ENCODE results near the gene DCUN1D1. TPM values are rescaled to one million over a fixed set of nuclear protein-coding genes. Genes with fewer than 3 reads are reported as not detected.

DCUN1D1 gene
- polyA plus RNA-seq, 3 donors = 6.1 to 37.6 (median 26.9) TPM

DNA sequence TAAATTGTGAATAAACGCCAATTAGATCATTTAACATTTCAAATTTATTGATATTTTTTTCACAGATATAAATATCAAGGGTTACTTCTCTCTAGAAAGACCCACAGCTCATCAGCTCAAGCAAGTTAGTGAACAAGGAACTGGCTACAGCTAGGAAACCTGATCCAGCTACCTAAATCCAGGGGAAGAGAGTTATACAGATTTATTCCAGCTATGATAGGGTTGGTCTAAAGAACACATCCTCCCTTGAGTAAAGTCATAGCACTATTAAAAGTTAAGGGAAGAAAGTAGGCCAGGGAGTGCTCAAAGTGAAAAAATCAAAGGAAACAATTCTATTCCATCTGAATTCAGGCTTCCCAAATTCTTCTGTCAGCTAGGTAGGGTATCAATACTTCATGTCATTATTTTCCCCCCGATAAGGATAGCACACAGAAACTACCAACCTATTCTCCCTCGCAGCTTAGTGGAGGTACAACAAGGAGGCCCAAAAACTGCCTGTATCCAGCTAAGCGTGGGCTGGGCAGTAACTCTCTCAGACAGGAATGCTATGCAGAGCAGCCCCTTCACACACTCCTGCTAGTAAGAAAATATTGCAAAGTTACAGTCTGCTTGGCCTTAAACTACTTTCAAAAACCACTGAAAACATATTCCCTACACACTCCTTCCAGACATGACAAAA, 44.0 kb downstream of the DCUN1D1 start:
- Histone ChIP-seq H4K20me1 (ENCODE audit: insufficient read depth, low read length) (no peaks in the 10 kb centered on the region), H3K4me2 (replicated peaks; ENCODE audit: extremely low read depth, low read length, poor library complexity, severe bottlenecking) (no peak overlapping the region), H3K27me3 (ENCODE audit: control insufficient read depth in 2 of 2, insufficient read depth in 2 of 2, low read length in 2 of 2) (no peaks in the 10 kb centered on the region), H3K4me3 (replicated peaks in 1 of 3; ENCODE audit: low read depth in 2 of 3, low read length in 3 of 3) (no peak overlapping the region), H3K4me1 (ENCODE audit: control insufficient read depth in 1 of 2, insufficient read depth in 2 of 2, low read length in 2 of 2) (peaks cover 0 to 7% of the 10 kb centered on the region in 2 donors), H2AFZ (ENCODE audit: insufficient read depth, low read depth, low read length, poor library complexity, severe bottlenecking) (no peak overlapping the region), H3K36me3 (replicated peaks in 1 of 2; ENCODE audit: control insufficient read depth in 1 of 2, insufficient read depth in 2 of 2, low read length in 2 of 2) (peaks cover 0 to 22% of the 10 kb centered on the region in 2 donors), H3K9ac (ENCODE audit: insufficient read depth, low read length, poor library complexity, severe bottlenecking) (no peak overlapping the region), H3K27ac (ENCODE audit: low read depth in 1 of 2, low read length in 2 of 2) (no peak overlapping the region), H3K79me2 (ENCODE audit: insufficient read depth, low read length) (no peaks in the 10 kb centered on the region), H3K9me3 (replicated peaks in 1 of 2; ENCODE audit: control insufficient read depth in 1 of 2, insufficient read depth in 1 of 2, low read length in 2 of 2) (peaks cover 7 to 14% of the 10 kb centered on the region in 2 donors)
- no peak overlapping the region for H3K4me3 Mint-ChIP-seq
- intact Hi-C loops (cut with micrococcal nuclease) = no loop called here
- no peaks in the 10 kb centered on the region for H3K27me3 Mint-ChIP-seq (ENCODE audit: low read depth in 3 of 3)
- TF ChIP-seq, protein P1, sequence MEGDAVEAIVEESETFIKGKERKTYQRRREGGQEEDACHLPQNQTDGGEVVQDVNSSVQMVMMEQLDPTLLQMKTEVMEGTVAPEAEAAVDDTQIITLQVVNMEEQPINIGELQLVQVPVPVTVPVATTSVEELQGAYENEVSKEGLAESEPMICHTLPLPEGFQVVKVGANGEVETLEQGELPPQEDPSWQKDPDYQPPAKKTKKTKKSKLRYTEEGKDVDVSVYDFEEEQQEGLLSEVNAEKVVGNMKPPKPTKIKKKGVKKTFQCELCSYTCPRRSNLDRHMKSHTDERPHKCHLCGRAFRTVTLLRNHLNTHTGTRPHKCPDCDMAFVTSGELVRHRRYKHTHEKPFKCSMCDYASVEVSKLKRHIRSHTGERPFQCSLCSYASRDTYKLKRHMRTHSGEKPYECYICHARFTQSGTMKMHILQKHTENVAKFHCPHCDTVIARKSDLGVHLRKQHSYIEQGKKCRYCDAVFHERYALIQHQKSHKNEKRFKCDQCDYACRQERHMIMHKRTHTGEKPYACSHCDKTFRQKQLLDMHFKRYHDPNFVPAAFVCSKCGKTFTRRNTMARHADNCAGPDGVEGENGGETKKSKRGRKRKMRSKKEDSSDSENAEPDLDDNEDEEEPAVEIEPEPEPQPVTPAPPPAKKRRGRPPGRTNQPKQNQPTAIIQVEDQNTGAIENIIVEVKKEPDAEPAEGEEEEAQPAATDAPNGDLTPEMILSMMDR (IDR thresholded peaks at IDR 0.05) = no peak
- H3K36me3 Mint-ChIP-seq = peaks cover 15 to 17% of the 10 kb centered on the region in 2 donors
- peaks cover 3 to 21% (median 15%) of the 10 kb centered on the region in 7 donors for H3K9me3 Mint-ChIP-seq
- no CpG with 5 or more reads among the region's 4 CpGs for WGBS (ENCODE audit: insufficient coverage)
- peaks cover 13% of the 10 kb centered on the region for H3K4me1 Mint-ChIP-seq
- no peak overlapping the region for H3K27ac Mint-ChIP-seq
- no peak for DNase-seq

DNA sequence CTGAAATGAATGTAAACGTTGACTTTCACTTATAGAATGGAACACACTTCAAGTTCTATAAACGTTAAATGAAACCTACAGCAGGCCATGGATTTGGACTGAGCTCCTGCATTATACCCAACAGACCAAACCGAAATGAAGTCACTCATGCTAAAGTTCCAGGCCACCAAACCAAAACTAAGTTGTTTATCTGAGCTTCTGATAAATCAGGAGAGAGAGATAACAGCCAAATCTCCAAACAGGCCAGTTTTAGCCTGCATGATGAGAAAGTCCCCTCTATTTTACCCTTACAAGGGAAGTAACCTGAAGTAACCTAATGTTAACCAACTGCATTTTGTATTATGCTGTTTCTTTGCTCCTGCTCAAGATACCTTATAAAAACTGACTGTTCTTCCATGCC, 44.5 kb downstream of the DCUN1D1 start:
- no peak overlapping the region for H3K4me3 Mint-ChIP-seq
- H3K27me3 Mint-ChIP-seq (ENCODE audit: low read depth in 3 of 3) = no peaks in the 10 kb centered on the region
- H3K4me1 Mint-ChIP-seq = peaks cover 13% of the 10 kb centered on the region
- Histone ChIP-seq H4K20me1 (ENCODE audit: insufficient read depth, low read length) (no peaks in the 10 kb centered on the region), H3K9me3 (replicated peaks in 1 of 2; ENCODE audit: control insufficient read depth in 1 of 2, insufficient read depth in 1 of 2, low read length in 2 of 2) (peaks cover 7 to 14% of the 10 kb centered on the region in 2 donors), H3K27ac (ENCODE audit: low read depth in 1 of 2, low read length in 2 of 2) (no peak overlapping the region), H3K36me3 (replicated peaks in 1 of 2; ENCODE audit: control insufficient read depth in 1 of 2, insufficient read depth in 2 of 2, low read length in 2 of 2) (peaks cover 0 to 21% of the 10 kb centered on the region in 2 donors), H2AFZ (ENCODE audit: insufficient read depth, low read depth, low read length, poor library complexity, severe bottlenecking) (no peak overlapping the region), H3K4me2 (replicated peaks; ENCODE audit: extremely low read depth, low read length, poor library complexity, severe bottlenecking) (no peak overlapping the region), H3K9ac (ENCODE audit: insufficient read depth, low read length, poor library complexity, severe bottlenecking) (no peak overlapping the region), H3K27me3 (ENCODE audit: control insufficient read depth in 2 of 2, insufficient read depth in 2 of 2, low read length in 2 of 2) (no peaks in the 10 kb centered on the region), H3K4me3 (replicated peaks in 1 of 3; ENCODE audit: low read depth in 2 of 3, low read length in 3 of 3) (no peak overlapping the region), H3K79me2 (ENCODE audit: insufficient read depth, low read length) (no peaks in the 10 kb centered on the region), H3K4me1 (ENCODE audit: control insufficient read depth in 1 of 2, insufficient read depth in 2 of 2, low read length in 2 of 2) (peaks cover 0 to 7% of the 10 kb centered on the region in 2 donors)
- peaks cover 5 to 22% (median 17%) of the 10 kb centered on the region in 7 donors for H3K9me3 Mint-ChIP-seq
- intact Hi-C loops (cut with micrococcal nuclease) = no loop called here
- TF ChIP-seq, protein P1 (IDR thresholded peaks at IDR 0.05) = no peak
- no peak for DNase-seq
- peaks cover 15 to 17% of the 10 kb centered on the region in 2 donors for H3K36me3 Mint-ChIP-seq
- H3K27ac Mint-ChIP-seq = no peak overlapping the region
- WGBS (ENCODE audit: insufficient coverage) = 83% methylated on average over 1 of the region's 3 CpGs

Measured in CD14-positive monocyte (primary cell).